HG03097 (cell line): ENCODE data around the gene MRPS17.
"Not testable (repeated sequence)": the region's sequence is repeated elsewhere in the genome, so short reads cannot be mapped to it uniquely, and the experiment has no call there.

Experiments
- ATAC-seq: cut with Tn5 transposase; IDR thresholded peaks from one replicate; pipeline ENCODE4 v1.9.1; 2021; ENCODE audit not compliant: unreplicated experiment, low FRiP score

Gene MRPS17

DNA sequence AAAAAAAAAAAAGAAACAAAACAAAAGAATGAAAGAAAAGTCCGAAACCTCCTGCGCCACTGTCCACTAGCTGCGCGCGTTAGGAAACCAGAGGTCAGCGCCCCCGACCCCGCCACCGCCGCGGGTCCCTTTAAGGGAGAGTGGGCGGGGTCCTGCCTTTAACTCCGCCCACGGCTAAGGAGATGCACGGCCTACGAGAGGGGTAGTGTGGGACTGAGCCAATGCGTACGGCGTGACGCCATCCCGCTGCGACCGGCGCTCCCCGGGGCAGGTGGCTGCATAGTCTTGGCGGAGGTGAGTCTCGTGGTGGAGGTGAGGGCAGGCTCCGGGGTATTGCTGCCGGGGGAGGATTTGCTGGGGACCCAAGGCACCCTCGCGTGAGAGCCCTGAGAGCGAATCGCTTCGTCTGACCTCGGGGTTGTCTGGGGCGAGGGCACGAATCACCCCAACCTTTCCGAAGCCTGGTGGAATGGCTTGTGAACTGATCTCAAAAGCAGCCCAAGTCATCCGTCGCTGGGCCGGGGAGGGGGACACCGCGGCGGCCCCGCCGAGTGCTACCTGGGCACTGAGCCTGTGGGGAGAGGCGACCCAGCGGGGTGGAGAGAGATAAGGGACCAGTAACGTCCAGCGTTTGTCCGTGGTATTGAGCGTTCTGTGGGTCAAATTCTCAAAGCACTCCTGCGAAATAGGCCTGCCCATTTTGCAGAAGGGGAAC, at the start of gene MRPS17:
Gene MRPS17, plus strand, starts transcription at position 241 of the 715 bp plus-strand sequence. CDS start 1,319 bp downstream, outside the sequence.
- peak; percentile 100 for ATAC-seq

DNA sequence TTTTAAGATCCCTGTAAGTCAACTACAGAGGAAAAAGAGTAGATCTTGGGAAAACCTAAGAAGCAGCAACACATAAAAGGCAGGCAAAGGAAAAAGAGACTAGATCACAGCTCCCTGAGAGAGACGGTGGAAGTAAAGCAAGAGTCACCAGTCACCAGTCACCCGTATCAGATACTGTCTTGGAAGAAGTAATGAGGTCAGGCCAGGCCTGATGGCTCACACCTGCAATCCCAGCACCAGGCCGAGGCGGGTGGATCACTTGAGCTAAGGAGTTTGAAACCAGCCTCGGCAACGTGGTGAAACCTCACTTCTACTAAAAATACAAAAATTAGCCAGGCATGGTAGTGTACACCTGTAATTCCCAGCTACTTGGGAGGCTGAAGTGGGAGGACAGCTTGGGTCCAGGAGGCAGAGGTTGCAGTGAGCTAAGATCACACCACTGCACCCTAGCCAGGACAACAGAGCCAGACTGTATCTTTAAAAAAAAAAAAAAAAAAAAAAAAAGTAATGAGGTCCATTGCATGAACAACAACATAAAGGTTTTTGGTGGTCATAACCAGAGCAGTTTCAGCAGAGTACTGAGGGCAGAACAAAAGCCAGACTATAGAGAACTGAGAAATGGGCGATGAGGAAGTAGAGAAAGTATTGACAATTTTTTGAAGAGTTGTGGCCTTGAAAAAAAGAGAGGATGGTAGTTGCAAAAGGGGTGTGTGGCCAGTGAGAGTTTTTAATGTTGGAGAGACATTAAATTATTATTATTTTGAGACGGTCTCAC, 47.5 kb upstream of the MRPS17 start:
- ATAC-seq: no peak

DNA sequence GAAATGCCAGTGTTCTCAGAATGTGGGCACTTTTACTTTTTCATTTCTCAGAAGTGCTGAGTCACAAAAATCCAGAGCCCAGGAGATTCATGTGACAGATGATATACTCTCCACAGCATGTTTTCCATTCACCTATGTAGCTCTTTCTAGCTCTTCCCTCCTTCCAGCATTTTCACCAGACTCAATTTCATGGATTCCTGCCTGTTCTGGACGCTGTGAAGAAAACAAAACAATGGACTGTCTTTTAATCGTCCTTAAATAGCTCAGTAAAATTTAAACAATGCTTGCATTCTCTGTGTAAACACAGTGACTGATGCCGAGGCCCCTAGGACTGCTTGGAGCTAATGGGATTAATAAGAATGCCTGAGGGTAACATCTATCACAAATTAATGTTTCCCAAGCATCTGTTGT, 38.9 kb upstream of the MRPS17 start:
- ATAC-seq: no peak

DNA sequence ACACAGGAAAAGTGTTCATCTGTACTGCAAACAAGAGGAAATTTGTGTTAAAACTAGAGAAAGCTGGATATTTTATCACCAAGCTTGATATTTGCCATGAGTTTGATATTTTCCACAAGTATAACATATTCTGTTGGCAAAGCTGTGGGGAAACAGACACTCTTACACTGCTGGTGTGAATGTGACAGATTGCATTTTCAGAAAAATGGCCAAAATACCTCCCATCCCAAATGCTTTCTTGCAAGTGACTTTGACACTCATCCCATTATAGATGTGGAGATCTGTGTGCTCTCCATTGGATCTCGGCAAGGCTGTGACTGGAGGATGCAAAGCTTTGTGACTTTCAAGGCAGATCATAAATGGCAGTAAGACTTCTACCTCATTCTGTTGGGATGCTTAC, 33.9 kb upstream of the MRPS17 start:
- no peak for ATAC-seq

DNA sequence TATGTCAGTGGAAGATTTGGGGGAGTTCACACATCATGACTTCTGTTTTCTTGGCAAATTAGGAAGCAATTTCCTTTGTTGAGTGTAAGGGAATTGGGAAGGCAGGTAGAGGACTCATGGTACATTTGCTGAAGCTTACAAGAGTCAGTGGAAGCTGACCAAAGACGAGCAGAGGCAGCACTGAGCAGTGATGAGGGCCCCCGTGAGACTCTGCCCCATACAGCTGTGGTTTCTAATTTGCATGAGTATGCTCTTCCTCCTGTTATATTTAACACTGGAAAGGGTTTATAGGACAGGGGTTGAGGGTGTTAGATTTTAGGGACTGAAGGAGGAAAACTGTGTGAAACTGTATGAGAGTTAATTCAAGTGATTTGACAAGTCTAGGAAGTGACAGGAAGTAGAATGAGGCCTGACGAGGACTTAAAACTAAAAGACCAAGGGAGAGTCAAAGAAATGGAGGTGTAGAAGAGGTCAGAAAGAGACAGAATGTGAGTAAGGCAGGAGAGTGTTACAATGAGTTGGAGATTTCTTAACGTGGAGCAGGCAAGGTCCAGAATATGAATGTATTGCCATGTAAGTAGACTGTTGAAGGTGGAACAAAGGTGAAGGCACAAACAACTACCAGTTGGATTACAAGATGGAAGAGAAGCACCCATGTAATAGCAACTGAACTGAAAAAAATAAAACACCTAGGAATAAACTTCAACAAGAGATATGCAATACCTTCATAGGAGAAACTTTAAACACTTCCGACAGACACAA, 23.5 kb upstream of the MRPS17 start:
- ATAC-seq: no peak

DNA sequence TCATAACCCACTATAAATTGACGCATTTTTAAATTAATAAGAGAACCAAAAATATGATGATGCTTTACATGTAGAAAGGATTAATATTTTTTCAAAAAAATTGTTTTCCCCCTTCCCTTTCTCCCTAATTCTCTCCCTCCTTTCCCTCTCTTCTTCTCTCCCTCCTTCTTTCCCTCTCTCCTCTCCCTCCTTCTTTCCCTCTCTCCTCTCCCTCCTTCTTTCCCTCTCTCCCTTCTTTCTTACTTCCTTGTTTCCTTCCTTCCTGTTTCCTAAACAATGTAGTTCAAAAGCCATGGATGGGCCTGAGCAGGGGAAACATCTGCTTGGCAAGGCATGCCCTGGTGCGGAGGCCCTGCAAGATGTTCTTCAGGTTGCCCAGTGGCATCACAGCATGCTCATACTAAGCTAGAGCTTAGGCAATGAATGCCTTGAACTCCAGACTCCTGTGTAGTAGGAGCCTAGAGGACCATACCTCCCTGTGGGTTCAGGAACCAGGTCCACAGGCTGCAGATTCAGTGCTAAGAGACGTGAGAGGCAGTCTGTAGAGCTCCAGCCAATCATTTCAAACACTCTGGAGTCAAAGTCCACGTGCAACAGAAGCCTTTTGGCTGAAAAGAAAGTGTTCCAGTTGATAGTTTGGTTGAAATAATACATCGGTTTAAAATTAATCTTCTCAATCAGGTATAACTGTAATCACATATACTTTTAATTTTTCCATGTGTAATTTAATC, 20.1 kb upstream of the MRPS17 start:
- ATAC-seq: no peak

DNA sequence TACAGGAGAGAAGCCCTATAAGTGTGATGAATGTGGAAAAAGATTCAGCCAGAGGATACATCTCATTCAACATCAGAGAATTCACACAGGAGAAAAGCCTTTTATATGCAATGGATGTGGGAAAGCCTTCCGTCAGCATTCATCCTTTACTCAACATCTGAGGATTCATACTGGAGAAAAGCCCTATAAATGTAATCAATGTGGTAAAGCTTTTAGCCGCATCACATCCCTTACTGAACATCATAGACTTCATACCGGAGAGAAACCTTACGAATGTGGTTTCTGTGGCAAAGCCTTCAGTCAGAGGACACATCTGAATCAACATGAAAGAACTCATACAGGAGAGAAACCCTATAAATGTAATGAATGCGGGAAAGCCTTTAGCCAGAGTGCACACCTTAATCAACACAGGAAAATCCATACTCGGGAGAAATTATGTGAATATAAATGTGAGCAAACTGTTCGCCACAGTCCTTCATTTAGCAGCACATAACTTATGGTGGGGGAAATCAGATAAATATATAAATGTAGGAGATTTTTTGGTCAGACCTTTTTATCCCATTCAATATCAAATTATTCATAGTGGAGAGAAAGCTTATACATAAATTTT, 12.1 kb upstream of the MRPS17 start:
- no peak for ATAC-seq

DNA sequence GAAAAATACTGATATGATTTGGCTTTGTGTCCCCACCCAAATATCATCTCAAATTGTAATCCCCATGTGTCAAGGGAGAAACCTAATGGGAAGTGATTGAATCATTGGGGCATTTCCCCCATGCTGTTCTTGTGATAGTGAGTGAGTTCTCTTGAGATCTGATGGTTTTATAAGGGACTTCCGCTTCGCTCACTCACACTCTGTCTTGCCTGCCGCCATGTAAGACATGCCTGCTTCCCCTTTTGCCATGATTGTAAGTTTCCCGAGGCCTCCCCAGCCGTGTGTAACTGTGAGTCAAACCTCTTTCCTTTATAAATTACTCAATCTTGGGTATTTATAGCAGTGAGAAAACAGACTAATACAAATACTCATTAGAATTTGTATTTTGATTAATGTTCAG, 5.1 kb upstream of the MRPS17 start:
- no peak for ATAC-seq

DNA sequence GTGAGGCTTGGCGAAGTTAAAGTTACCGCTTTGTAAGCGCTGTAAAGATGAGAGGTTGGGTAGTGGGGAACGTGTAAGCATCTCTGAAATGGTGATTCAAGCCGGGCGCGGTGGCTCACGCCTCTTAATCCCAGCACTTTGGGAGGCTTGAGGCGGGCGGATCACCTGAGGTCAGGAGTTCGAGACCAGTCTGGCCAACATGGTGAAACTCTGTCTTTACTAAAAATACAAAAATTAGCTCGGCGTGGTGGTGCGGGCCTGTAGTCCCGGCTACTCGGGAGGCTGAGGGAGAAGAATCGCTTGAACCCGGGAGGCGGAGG, 635 bp downstream of the MRPS17 start:
- not testable (repeated sequence) for ATAC-seq

DNA sequence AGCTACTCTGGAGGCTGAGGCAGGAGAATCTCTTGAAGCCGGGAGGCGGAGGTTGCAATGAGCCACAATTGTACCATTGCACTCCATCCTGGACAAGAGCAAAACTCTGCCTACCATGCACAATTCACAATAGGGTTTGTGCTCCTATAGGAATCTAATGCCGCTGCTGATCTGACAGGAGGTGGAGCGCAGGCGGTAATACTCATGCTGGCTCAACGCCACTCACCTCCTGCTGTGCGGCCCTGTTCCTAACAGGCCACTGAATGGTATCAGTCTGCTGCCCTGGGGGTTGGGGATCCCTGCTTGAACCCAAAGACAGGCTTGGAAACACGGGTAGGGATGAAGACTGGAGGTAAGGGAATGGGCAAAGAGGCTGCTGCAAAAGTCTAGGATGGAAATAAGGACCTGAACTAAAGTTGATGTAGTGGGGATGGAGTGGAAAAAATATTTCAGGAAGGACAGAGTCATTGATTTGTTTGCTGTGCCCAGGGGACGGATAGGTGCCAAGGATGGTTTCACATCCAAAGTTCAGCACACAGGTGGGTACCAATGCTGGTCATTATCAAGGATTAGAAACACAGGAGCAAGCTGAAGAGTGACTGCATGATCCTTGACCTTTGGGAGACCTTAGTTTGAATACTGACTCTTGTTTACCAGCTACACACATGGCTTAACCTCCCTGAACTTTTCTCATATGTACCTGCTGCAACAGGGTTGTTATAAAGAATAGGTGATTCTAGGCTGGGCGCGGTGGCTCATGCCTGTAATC, 2.2 kb downstream of the MRPS17 start:
- ATAC-seq: no peak

DNA sequence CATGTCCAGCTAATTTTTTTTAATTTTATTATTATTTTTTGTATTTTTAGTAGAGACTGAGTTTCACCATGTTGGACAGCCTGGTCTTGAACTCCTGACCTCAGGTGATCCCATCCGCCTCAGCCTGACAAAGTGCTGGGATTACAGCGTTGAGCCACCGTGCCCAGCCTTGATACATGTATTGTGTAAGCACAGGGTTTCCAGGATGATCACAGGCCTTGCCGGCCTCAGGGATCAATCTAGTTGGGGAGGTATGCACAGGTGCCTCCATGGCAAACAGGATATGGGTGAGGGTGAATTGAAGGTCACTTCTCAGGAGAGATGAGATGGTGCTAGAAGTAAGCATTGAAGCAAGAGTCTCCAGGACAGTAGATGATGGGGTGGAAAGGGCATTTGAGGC, 5.5 kb downstream of the MRPS17 start:
- ATAC-seq: no peak

DNA sequence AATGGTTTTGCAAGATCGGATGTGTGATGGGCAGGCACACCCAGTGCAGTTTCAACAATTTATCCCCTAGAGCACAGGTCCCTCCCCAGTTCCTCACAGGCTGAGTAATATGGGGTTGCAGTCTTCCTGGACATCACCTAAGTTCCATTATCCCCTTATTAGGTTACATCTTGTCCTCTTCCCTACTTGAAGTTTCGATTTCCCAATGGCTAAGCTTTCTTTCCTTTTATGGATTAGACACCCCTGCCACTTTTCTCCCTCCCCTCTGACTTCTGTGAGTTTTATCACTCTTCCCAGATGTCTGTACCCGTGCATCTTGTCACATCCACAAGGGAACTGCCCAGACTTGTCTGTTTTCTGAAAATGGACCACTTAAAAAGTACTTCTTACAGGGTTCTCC, 10.3 kb downstream of the MRPS17 start:
- ATAC-seq: no peak

DNA sequence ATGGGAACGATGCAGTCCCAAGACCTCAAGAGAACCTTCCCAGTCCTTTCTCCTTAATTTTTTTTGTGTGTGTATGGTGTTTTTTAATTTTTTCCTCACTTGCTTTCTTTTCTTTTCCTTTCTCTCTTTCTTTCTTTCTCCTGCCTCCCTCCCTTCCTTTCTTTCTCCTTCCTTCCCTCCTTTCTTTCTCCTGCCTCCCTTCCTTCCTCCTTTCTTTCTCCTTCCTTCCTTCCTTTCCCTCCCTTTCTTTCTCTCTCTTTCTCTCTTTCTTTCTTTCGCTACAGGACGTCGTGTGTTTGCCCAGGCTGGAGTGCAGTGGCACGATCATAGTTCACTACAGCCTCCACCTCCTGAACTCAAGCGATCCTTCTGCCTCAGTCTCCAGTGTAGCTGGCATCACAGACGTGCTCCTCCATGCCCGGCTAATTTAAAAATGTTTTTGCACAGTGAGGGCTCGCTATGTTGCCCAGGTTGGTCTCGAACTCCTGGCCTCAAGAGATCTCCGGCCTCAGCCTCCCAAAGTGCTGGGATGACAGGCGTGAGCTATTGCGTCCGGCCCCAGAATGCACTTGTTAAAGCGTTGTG, 12.0 kb downstream of the MRPS17 start:
- no peak for ATAC-seq

DNA sequence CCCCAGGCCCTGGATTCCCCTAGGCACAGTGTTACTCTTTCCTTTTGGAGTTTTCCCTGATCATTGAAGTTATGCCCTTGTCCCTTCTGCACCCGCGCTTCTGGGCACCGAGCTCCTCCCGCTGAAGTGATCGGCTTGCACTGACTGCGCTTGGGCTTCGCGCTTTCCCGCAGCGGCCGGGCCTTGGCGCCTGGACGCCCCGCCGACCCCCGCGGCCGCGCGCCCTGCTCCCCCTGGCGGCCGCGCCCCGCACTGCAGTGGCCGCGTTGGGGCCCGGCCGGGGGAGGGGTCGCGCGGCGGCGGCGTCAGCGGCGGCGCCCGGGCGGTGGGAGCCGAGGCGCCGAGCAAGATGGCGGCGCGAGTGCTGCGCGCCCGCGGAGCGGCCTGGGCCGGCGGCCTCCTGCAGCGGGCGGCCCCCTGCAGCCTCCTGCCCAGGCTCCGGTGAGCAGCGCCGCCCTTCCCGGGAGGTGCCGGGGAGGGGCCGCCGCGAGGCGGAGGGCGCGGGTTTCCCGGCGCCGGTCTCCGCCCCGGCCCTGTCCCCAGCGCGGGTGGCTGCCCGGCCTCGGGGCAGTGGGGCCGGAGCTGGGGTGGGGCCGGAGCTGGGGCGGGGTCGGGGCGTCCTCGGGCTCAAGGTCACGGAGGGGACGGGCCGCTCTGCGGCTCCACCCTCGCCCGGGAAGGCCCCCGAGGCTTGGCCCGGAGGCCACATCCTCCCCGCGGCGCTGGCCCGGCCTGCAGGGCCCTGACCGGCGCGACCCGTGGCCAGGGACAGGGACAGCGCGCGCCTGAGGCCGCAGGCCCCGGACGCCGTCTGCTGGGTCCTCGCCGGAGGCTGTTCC, 12.8 kb downstream of the MRPS17 start, which contains the start of gene NIPSNAP2:
Gene NIPSNAP2, plus strand, starts transcription at position 325 of the 839 bp plus-strand sequence. Its CDS starts 25 bp downstream, at position 350.
- ATAC-seq: peak; percentile 87

DNA sequence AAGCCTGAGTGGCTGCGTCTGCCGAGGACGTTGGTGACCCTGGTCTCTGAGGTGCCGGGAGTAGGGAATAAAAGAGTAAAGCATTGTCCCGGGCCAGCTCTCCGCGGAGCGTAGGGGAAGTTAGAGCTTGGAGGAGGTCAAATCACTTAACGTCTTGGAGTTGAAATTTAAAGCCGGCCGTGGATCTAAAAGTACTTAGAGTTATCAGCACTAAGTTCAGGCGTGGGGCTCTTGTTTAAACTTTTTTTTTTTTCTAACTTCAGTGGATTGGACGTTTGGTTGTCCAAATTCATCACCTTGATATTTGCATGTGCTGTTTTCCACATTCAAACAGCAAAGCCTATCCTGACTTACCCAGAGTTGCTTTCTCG, 13.4 kb downstream of the MRPS17 start:
- no peak for ATAC-seq

DNA sequence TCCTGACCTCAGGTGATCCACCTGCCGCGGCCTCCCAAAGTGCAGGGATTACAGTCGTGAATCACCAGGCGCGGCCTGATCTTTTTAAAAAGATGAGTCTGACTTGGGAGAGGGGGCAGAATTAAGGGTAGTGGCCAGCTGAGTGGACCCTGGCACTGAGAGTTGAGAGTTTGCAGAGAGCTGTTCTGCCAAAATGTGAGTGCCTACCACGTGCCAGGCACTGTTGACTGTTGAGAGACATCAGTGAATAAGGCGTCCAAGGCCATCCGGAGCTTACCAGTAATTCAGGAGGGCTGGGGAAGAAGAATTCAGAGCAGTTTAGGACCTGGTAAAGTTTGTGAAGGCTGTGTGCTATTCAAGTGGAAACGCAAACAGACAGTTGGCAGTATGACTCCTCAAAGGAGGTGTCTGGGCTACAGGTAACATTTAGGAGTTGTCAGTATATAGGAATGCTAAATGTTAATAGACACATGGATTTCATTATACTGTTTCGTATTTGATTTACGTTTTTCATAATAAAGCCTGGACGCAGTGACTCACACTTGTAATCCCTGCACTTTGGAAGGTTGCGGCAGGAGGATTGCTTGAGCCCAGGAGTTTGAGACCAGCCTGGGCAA, 14.2 kb downstream of the MRPS17 start:
- ATAC-seq: no peak

DNA sequence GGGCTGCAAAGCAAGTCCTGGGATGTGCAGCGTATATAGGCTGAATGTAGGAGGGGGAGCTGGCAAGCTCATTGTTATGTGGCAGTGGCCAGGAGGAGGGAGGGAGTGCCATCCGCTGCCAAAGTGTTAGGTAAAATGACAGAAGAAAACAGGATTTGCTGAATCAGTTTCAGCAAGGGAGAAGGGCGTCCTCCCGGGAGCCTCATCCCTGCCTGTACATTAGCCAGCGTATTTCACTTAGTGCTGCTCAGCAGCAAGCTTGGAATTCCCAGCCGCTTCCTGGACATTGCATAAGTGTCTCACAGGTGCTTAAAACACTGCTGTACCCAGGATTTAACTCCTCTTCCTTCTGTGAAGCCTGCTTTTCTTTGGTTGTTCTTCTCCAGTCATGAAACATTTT, 15.2 kb downstream of the MRPS17 start:
- no peak for ATAC-seq

DNA sequence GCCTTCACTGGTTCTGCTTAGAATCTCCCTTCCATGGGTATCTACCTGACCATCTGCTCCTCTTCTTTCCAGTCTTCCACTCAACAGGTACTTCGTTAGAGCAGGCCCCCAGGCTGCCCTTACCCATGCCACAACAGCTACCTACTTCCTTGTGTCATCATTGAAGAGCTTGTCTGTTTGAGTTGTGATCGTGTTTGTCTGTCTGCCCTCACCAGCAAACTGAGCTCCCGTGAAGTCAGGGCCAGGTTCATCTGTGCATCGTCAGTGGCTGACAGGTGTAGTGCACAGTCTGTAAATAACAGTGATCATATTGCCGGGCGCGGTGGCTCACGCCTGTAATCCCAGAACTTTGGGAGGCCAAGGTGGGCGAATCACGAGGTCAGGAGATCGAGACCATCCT, 17.7 kb downstream of the MRPS17 start:
- no peak for ATAC-seq
